DOHH2 (cell line): ENCODE measurements around the gene TLE1.

Experiments
- EZH2phosphoT487 ChIP-seq: fragments of 200-600 bp; sonication (generic); IDR thresholded peaks from 2 replicates; pipeline ENCODE4 v1.6.1; 2017; ENCODE audit warnings: borderline replicate concordance, mild to moderate bottlenecking, antibody characterized with exemption, low read length, moderate library complexity, mixed read lengths
- TF ChIP-seq, protein P1 (sequence below): fragments of 200-600 bp; sonication (generic); IDR thresholded peaks from one replicate; pipeline ENCODE4 v1.5.1; 2014; ENCODE audit warnings: antibody characterized with exemption, mild to moderate bottlenecking, low read depth, low read length; ENCODE audit not compliant: poor library complexity, severe bottlenecking

DNA sequence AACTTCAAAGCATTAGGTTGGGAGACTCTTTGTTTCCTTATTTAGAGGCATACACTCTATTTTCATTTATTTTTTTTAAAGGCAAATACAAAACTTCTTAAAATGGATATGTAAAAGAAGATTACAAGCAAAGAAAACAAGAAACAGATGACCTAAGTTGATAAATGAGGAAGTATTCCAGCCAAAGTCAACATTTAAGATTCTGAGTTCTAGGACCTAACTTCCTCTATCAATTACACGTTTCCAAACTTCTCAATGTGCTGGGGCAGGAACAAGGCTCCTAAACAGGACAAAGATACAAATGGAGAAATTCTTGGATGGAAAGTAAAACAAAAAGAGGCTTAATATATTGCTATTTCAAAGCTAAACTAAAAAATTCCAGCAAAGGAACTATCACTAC lies 89.5 kb downstream of the TLE1 start:
- TF ChIP-seq, protein P1, sequence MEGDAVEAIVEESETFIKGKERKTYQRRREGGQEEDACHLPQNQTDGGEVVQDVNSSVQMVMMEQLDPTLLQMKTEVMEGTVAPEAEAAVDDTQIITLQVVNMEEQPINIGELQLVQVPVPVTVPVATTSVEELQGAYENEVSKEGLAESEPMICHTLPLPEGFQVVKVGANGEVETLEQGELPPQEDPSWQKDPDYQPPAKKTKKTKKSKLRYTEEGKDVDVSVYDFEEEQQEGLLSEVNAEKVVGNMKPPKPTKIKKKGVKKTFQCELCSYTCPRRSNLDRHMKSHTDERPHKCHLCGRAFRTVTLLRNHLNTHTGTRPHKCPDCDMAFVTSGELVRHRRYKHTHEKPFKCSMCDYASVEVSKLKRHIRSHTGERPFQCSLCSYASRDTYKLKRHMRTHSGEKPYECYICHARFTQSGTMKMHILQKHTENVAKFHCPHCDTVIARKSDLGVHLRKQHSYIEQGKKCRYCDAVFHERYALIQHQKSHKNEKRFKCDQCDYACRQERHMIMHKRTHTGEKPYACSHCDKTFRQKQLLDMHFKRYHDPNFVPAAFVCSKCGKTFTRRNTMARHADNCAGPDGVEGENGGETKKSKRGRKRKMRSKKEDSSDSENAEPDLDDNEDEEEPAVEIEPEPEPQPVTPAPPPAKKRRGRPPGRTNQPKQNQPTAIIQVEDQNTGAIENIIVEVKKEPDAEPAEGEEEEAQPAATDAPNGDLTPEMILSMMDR: no peak
- TF ChIP-seq EZH2phosphoT487: no peak
